Stimulated activated naive CD4-positive, alpha-beta T cell (primary cell): ENCODE results near the gene C4orf54.

Source experiments
- DNase-seq, 6 experiments: peaks; one replicate each; lab custom pipeline; 2025; lab: John Stamatoyannopoulos, UW

Gene C4orf54

DNA sequence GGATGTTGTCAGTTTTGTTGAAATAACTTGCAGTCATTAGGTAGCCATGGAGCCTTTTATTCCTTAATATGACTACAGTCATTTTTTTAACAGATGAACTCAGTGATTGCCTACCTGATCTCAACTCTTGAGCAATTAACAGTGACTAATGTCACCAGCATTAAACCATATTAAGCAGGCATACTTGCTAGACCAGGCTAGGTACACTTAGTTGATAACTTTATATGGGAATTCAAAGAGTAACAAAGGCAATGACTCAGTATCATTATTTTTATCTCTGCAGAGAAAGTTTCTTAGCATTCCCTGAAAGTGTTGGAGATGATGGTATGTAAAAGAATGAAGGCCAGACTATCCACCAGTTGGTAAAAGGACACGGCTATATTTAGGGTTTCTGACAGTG lies at the start of gene C4orf54:
Gene C4orf54, minus strand, starts transcription at position 31 of the 400 bp plus-strand sequence. CDS start 3,180 bp downstream, outside the sequence.
- no peak for DNase-seq

DNA sequence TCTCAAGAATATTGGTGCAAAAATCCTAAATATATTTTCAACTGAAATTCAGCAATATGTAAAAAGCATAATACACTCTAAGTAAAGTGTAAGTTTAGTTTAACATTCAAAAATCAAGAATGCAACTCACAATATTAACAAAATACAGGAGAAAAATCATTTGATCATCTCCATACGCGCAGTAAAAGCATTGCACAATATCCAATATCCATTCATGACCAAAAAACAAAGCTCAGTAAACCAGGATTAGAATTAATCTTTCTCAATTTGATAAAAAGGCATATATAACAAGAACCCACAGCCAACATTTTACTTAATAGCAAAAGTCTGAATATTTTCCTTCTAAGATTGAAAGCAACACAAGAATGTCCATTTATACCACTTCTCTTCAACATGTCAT lies 48.3 kb upstream of the C4orf54 start:
- DNase-seq = no peak

DNA sequence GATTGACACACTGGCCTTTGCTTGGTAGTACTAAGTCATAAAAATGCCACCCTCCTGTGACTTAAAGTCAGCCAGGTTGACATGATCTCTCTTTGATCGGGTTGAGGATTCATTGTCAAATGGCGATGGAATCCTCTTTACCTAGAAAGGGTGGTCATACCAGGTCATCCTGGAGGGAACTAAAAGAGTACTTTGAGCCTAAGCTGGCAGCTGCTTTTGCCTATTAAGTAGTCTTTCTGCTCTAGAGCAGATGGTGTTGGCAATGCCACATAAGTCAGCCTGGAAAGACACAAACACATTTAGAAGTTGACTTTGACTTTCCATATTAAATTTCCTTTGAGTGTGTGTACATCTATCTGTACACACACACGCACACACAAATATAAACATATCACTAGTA lies 39.2 kb upstream of the C4orf54 start:
- no peak for DNase-seq

DNA sequence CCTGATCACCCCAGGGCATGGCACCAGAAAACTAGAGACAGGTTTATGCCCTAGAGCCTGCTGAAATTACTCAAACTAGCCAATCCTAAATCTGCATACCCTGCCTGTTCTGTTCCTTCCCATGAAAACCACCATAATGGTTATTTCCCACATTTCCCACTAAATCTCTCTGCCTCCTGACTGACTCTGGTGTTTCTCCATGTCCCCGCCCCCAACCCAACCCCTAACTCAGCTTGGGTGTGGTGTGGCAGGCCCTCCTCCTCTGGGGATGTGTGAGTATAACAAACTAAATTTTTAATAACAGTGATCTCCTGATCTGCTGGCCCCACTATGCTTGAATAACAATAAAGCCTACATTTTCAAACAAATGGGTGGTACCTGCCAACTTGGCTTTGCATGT lies 35.5 kb upstream of the C4orf54 start:
- DNase-seq = no peak

DNA sequence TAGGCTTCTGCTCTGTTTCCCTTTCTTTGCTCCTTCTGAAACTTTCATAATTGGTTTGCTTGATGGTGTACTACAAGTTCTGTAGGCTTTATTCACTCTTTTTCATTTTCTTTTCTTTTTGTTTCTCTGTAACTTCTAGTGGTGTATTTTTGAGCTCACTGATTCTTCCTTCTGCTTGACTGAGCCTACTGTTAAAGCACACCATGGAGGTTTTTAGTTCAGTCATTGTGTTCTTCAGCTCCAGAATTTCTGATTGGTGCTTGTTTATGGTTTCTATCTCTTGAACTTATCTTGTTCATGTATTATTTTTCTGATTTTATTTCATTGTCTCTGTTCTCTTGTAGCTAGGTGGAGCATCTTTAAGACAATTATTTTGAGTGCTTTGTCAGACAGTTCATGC lies 33.4 kb upstream of the C4orf54 start:
- no peak for DNase-seq

DNA sequence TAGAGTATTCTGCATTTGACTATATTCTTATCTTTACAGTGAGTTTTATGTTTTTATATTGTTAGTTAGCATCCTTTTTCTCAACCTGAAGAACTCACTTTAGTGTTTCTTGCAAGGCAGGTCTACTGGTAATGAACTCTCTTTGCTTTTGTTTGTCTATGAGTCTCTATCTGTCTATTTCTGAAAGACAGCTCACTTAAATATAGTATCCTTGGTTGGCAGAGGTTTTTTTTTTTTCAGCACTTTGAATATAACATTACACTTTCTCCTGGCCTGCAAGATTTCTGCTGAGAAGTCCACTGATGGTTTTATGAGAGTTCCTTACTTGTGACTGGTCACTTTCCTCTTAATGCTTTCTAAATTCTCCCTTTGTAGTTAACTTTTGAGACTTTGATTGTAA lies 32.8 kb upstream of the C4orf54 start:
- no peak for DNase-seq

DNA sequence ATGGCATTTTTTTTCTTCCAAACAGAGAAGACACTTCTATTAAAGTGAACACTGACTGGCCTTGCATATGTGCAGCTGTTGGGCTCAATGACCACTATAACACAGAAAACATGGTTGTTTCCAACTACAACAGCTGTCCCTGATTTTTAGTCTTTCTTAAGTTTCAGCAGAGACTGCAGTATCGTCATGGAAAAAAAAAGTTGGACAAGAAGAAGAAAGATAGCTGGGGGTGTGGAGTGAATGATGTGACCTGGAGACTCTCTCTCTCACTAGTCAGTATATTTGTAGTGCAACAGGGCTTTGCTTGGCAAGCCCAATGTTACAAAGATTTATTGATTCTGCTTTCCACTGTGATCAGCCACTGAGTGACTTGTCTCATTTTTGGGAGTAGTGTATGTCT lies 29.5 kb upstream of the C4orf54 start:
- DNase-seq = no peak

DNA sequence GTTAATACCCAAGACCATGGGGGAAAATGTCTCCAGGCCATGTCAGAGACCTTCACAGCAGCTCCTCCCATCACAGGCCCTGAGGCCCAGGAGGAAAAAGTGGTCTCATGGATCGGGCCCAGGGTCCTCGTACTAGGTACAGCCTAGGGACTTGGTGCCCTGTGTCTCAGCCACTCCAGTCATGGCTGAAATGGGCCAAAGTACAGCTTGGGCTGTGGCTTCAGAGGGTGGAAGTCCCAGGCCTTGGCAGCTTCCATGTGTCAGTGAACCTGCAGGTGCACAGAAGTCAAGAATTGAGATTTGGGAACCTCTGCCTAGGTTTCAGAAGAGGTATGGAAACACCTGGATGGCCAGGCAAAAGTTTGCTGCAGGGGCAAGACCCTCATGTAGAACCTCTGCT lies 27.6 kb upstream of the C4orf54 start:
- no peak for DNase-seq

DNA sequence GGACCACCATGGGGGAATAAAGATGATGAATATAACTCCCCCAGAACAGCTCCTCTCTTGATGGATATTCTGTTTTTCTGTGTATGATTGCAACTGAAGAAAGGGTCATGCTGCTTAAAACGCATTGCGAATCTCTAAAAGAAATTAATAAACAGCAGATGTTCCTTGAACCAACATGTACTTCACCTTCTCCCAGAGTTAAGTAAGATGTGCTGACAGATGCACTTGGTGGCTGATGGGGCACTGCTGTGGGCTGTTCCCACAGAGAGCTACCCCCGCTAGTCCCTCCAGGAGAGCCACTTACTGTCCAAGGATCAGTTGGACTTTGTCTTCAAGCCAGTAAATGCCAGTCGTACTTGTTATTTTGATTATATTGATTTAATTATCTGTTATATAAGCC lies 26.3 kb upstream of the C4orf54 start:
- no peak for DNase-seq

DNA sequence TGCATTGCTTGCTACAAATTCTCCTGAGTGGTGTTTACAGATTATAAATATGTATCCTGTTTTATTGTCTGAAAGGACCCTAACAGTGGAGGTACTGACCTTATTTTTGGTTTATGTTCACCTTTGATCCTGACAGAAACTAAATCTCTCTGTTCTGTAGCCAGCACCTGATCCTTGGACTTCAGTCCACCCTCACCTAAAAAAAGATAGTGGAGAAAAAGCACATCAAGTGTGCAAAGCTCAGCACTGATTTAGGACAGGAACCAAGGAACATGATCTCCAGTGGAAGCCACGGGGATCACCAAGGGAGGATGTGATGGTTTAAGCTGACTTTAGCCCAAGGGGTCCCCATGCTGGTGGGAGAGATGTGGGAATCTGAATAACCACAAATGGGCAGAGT lies 22.3 kb upstream of the C4orf54 start:
- no peak for DNase-seq

DNA sequence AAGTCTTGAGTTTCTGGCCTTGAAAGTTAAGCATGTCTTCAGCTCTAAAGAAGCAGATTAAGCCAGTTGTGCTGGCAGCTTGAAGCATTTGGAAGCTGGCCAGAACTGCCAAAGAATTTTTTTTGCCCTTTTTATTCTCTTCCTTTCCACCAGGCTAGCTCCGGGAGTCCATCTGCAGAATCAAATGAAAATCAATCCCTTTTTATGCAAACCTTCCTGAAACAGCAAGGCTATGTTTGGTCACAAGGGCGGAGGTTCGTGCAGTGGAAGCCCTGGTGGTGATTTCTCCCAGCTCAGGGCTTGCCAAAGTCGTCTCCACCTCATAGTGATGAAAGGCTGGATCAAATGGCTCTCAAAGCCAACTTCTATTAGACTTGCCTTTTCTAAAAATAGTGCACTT lies 21.6 kb upstream of the C4orf54 start:
- no peak for DNase-seq

DNA sequence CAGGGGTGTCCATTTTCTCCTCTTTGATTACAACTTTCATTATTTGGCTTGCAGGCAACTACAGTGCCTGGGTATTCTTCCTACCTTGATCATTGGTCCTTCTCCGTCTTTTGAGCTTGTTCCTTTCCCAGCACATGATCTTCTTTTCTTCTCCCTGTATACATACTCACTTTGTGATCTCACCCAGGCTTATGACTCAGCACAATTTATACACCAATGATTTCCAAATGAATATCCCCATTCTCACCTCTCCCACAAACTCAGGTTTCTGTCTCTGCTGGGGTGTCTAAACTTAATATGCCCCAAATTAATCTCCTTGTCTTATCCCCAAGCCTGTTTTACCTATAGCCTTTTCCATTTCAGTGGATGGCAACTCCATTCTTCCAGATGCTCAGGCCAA lies 19.5 kb upstream of the C4orf54 start:
- no peak for DNase-seq

DNA sequence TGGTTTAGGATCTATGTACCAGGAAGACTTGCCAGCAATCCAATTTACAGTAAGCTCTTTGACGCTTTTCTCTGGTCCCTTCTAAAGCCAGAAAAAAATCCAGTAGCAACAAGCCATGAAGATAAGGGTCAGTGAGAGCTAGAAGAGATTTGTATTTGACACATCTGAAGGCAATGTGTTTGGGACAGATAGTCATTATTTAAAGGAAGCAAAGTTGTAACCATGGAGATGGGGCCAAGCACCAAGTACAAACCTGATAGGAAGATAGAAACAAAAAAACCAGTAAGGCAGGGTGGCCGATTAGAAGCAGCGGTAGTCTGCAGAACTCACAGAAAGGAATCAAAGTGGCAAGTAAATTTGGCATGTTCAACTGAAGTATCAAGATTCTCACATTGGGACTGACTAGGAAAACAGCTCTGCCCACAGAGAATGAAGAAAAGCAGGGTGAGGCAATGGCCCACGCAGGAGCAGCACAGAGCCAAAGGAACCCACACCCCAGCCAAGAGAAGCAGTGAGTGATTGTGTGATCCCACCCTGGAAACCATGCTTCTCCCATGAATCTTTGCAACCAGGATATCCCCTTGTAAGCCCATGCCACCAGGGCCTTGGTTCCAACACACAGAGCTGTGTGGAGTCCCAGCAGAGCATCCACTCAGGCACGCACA lies 12.9 kb upstream of the C4orf54 start:
- DNase-seq = no peak

DNA sequence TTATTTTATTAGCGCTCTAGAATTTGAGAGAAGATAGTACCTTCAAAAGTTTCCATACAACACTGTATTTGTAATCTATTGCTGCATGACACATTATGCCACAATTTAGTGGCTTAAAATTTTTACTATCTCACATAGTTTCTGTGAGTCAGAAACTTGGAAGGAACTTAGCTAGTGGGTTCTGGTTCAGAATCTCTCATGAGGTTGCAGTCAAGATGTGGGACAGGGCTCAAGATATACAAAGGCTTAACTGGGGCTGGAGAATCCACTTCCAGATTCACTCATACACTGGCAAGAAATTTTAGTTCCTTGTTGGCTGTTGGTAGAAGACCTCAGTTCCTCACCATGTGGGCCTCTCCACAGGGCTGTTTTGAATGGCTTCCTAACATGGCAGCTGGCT lies 11.5 kb upstream of the C4orf54 start:
- no peak for DNase-seq

DNA sequence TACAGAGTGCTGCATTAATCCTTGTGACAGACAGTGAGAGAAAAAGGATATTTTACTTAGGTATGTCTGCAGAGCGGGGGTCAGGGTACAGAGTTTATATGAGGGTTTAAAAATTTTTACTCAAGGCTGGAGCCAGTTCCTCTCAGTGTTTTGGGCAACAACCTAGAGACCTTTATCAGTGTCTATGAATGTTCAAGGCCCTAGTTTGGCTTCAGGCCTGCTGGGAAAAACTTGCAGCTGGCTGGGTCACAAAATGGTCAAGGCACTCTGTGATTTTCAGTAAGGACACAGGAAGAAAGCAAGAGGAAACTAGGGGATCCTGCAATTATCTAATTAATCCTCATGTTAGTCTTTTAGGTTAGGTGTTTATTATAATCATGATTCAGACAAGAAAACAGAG lies 10.8 kb upstream of the C4orf54 start:
- no peak for DNase-seq

DNA sequence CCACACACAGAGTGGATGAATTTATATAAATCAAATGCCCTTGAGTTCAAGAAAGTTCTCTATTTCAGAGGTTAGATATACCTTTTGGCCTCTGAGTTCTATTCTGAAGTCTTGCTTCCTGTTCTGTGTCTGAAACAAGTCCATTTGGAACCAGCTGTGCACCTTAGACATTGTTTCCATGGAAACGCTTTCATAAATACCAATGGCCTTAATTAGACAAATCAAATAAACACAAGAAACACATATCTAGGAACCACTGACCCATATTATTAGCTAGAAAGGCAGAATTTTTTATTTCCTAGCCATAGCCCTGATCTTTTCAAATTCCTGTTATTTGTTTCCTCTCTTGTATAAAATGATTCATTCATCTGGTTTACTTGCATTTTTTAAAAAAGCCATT lies 8.4 kb upstream of the C4orf54 start:
- DNase-seq = no peak

DNA sequence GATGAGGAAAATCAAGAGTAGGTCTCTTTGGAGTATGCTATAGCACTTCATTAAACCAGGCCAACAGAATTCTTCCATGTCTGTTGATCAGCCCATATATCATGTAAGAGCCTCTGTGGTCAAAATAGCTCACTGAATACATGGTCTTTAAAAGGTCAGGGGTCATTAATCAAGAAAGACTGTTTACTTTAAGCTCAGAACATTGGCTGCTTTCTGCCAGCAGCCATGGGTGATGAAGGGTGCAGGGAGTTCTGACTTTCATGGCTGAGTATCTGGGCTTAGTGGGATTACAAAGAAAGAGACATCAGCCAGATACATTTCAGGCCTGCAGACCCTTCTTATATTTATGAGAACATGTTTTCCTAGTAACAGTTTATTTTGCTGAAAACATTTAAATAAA lies 7.1 kb upstream of the C4orf54 start:
- no peak for DNase-seq

DNA sequence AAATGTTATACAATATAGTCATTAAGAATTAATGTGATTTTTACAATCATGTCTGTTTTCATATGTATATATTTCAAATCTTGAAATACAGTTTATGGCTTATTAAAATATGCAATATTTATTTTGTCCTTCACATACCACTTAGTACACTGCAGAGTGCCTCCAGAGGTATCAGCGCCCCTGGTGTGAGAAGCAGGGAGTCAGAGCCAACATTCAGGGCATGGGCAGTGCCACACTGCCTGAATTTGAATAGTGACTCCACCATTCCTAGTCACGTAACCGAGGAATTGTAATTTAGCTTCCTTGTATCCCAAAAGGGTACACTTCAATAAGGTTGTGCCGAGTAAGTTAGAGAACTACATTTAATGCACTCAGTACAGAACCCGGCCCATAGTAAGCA lies 4.3 kb upstream of the C4orf54 start:
- no peak for DNase-seq

DNA sequence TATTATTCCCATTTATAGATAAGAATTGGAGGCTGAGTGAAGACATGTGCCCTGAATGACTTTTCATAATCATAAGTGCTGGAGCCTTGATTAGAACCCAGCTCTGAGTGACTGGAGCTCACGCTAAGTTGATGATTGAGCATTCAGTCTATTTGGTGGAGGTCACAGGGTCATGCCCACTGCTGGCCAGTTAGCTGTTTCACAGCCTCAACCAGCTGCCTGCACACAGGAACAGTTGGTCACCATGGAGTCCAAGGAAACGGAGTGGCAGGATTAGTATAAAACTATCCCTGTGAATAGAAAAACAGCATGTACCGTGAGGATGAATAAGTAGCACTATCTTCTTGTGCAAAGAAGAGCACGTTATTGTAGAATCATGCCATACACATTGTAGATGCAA lies 1.0 kb upstream of the C4orf54 start:
- DNase-seq = no peak

DNA sequence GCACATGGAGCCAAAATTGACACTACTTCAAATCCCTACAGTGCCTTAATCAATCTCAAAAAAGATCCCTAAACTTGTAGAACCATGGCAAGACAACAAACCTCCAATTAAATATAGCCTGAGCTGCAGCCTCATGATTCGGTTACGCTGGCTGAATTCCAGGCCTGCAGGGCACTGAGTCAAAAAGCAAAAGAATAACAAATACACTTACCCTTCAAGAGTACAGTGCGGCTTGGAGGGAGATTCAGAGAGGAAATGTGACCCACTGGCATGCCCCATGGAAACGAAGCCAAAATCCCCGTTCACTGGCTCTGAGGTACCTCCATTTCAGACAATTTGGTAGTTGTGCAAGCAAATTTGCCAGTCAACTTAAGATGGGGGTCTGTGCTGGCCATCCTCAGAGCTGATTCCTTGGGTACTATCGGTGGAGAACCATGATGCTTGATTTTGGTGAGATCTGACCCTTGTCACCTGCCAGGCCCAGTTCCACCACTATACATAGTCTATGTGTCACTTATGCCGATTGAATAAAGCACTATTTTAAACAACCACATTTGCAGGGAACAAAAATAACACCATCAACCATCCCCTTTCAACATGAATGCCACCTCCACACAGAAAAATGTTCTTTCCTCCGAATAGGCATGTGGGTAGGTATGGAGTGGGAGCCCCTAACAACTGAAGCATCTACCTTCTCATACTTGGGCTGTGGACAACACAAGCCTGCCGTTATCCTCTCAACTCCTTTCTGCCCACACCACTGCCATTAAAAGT lies 2.1 kb downstream of the C4orf54 start:
- no peak for DNase-seq

DNA sequence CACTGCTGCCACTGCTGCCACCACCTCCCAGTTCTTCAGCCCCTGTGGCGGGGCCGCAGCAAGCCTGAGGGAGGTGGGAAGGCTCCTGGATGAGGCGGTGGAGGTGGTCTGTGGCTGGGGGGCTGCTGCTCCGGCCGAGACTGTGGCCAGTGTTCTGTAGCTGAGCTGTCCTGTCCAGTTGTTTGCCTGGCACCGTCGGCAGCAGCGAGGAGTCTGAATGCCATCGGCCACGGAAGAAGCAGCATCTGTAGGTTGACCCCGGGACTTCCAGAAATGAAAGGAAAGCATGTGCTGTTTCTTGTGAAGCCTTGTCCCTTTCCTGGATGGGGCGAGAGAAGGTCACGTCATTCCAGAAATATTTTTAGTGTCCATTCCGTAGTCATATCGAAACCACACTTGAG lies 3.3 kb downstream of the C4orf54 start:
- no peak for DNase-seq

DNA sequence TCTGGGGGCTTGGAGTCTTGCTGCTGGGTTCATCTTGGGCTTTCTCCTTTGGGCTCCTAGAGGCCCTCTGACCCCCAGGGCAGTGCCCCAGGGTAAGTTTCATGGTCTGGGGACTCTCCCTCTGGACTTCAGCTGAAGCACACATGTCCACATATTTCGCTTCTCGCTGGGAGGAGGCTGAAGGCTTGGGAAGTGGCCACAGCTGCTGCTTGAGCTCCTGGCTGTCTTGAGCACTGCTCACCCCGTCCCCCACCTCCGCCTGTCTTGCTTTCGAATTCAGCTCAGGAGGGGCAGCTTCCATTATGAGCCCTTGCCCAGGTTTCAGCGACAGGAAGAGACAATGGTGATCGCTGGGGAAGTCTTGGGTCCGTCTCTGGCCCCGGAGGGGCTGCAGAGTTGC lies 3.7 kb downstream of the C4orf54 start:
- peak in 1 of 6 experiments; percentile 0 for DNase-seq

DNA sequence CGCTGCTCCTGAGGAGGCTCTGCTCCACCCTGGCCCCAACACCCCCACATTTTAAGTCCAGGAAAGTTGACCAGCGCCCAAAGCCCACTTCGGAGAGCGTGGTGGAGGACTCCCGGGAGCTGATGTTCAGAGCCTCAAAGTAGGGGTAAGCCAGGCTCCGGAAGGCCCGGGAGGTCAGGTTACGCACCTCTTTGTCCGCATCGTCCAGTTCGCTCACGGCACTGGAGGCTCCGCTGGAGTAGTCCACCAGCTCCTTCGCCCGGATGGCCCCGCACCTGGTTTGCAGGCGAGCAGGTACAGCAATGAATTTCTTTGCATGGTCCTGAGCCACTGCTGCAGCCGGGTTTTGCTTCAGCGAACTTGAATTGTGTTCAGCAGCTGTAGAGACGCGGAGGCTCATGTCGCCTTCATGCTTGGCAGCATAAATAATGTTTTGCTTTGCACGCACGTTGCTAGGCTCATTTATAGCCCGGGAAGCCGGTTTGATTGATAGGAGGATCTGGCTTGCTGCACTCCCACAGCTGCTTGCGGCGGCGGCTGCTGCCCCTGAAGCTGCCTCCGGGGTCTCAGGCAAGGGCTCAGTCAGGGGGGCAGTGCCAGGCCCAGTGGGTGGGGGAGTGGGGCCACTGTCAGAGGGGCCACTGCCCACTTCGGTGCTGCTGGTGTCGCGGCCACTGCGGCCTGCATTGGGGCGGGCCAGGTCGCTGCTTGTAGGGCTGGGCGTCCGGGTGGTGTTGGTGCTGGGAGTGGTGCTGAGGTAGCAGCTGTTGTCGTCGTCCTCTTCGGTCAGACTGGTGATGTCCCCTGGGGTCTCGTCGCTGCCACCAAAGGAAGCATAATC lies 4.8 kb downstream of the C4orf54 start:
- DNase-seq = no peak
